HG03066 (cell line): ENCODE measurements around the gene HASPIN.
"Not testable (repeated sequence)": the region's sequence is repeated elsewhere in the genome, so short reads cannot be mapped to it uniquely, and the experiment has no call there.

Experiments used
- ATAC-seq: cut with Tn5 transposase; IDR thresholded peaks from one replicate; pipeline ENCODE4 v1.9.1; 2021; ENCODE audit warnings: low read depth; ENCODE audit not compliant: unreplicated experiment

HASPIN gene

DNA sequence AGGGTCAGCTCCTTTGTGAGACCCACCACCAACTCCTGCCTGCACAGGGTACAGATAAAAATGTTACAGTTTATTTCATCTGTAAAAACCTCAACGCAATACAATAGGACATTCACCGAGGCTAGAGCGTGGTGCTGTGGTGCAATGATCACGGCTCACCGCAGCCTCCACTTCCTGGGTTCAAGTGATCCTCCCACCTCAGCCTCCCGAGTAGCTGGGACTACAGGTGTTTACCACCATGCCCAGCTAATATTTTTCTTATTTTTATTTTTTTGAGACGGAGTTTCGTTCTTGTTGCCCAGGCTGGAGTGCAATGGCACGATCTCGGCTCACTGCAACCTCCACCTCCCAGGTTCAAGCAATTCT lies 11.2 kb downstream of the HASPIN start:
- not testable (repeated sequence) for ATAC-seq

DNA sequence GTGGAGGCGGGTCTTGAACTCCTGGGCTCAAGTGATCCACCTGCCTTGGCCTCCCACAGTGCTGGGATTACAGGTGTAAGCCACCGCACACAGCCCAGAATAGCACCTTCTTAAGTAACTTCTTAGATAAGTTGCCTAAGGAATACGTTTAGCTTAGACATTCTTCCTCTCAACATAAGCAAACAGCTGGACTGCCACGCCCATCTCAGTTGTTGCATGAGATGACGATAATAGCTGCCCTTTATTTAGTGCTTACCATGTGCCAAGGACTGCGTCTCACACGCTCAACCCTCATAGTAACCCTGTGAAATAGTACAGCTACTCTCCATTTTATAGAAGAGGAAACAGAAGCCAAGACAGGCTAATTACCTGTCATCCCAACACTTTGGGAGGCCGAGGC lies 11.8 kb downstream of the HASPIN start:
- no peak for ATAC-seq

GRCh38 chr17:3738562-3739295 lies 15.0 kb downstream of the HASPIN start:
- no peak for ATAC-seq

DNA sequence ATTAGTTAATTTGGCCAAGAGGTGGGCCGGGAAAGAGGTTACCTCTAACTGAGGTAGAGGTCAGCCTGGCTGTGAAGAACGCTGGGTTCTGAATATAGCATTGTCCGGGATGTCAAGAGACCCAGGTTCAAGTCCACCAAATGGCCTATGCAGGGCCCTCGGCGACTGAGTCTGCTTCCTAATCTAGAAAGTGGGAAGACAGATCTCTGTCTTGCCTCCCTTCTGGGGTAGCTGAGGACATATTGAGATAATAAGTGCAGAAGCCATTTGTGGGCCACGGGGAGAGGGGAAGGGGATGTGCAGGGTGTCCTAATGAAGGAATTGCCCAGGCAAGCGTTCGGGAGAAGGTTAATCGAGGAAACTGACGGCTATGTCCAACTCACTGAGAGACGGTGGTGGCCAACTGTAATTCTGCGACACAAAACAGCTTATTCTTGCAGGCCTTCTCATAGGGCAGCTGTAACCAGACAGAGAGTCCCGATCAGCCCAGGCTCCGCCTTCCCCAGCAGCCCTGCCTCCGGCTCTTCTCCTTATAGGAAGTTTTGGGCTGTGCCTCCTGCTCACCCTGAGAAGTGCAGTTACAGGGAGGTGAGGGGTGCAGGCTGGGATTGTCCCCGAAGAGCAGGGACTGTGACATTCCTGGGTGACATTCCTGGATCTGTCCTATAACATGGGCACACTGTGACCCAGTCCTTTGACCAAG lies 15.9 kb downstream of the HASPIN start:
- ATAC-seq, result no peak

DNA sequence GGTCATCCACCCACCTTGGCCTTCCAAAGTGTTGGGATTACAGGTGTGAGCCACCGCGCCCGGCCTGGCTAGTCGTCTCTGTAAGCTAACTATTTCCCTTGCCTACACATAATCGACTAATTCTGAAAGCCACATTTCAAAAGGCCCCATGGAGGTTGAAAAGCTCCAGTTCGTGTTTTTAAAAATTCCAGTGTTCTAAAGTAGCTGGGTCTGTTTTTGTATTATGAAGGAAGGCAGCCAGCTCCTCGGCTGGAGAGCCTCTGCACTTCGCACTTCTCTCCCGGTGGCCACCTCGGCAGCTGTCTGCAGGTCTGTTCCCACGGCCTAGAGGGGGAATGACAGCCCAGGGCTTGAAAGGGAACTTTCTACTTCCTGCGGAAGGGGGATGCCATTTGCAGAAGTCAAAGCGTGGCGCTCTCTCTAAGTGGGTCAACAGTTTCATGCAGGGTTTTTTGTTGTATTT lies 16.9 kb downstream of the HASPIN start:
- ATAC-seq, result no peak

- no peak for ATAC-seq
Measured at GRCh38 chr17:3744014-3744413, 20.3 kb downstream of the HASPIN start.

GRCh38 chr17:3745071-3745470 lies 21.4 kb downstream of the HASPIN start:
- no peak for ATAC-seq

- ATAC-seq, result no peak
Measured at GRCh38 chr17:3747805-3748204, 24.1 kb downstream of the HASPIN start.

- no peak for ATAC-seq
Measured at GRCh38 chr17:3748576-3748975, 24.9 kb downstream of the HASPIN start.

- no peak for ATAC-seq
Measured at GRCh38 chr17:3750296-3750695, 26.6 kb downstream of the HASPIN start.

- ATAC-seq, result no peak
Measured at GRCh38 chr17:3750926-3751325, 27.2 kb downstream of the HASPIN start.

DNA sequence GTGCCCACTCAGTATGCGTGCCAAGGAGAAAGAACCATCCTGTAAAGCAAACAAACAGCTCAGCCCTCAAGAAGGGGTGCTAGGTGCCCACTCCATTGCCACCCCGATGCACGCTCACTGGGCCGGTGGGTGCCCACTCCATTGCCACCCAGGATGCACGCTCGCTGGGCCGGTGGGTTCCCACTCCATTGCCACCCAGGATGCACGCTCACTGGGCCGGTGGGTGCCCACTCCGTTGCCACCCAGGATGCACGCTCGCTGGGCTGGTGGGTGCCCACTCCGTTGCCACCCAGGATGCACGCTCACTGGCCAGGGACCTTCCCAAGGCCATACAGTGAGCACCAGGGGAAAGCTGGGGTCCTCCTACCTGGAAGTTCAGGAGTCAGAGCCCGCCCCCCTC lies 28.1 kb downstream of the HASPIN start:
- ATAC-seq, result no peak

DNA sequence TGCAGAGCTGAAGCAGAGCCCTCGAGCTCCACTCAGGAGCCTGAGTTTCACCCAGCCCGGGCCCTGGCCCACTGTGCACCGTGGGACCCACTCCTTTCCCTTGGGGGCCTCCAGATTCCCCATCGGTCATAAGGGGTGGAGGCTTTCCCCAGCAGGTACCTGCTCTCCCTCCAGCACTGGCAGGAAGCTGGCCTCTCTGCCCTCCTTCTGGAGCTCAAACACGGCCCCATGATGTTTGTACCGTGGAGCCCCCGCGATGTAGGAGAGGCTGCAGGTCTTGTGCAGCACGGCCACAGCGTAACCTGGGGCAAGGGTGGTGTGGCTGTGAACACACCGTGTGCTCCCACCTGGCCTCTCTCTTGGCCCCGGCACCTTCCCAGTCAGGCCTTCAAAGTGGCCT lies 29.9 kb downstream of the HASPIN start:
- ATAC-seq, result no peak

DNA sequence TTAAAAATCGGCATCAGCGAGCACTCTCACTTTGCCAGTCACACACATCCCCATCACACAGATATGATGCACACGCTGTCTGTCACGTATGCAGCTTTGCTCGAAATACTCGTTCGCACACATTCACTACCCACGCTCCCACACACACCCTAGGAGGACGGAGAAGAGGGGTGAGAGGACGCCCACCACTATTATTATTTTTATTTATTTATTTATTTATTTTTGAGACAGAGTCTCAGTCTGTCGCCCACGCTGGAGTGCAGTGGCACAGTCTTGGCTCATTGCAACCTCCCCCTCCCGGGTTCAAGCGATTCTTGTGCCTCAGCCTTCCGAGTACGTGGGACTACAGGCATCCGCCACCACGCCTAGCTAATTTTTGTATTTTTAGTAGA lies 30.4 kb downstream of the HASPIN start:
- ATAC-seq, result no peak

- ATAC-seq, result no peak
Measured at GRCh38 chr17:3754458-3755334, 31.0 kb downstream of the HASPIN start.

DNA sequence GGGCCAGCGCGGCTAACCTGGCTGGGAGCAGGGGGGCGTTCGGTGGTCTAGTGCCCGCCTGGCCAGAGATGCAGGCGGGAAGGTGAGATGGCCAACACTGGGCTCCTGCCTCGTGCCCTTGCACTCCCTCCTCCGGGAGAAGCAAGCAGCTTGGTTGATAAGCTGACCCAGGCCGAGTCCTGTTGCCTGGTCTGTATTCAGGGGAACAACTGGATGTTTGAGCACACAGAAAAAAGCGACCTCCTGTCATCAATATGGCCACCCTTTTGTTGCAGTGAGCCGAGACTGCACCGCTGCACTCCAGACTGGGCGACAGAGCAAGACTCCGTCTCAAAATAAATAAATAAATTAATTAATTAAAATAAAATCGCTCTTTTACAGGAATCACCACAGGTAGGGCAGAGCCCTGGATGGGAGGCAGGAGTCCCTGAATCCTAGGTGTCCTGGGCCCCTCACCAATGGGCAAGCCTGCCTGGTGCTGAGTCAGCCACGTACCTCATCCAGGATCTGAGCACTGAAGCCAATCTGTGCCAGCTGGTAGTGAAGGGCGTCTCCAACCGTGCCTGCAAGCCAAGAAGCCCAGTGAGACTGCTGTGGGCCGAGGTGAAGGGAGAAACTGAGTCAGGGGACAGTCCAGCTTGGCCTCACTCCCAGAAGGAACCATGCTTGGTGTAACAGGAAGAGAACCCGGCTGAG lies 31.8 kb downstream of the HASPIN start:
- no peak for ATAC-seq

GRCh38 chr17:3759597-3760216 lies 36.0 kb downstream of the HASPIN start:
- no peak for ATAC-seq

DNA sequence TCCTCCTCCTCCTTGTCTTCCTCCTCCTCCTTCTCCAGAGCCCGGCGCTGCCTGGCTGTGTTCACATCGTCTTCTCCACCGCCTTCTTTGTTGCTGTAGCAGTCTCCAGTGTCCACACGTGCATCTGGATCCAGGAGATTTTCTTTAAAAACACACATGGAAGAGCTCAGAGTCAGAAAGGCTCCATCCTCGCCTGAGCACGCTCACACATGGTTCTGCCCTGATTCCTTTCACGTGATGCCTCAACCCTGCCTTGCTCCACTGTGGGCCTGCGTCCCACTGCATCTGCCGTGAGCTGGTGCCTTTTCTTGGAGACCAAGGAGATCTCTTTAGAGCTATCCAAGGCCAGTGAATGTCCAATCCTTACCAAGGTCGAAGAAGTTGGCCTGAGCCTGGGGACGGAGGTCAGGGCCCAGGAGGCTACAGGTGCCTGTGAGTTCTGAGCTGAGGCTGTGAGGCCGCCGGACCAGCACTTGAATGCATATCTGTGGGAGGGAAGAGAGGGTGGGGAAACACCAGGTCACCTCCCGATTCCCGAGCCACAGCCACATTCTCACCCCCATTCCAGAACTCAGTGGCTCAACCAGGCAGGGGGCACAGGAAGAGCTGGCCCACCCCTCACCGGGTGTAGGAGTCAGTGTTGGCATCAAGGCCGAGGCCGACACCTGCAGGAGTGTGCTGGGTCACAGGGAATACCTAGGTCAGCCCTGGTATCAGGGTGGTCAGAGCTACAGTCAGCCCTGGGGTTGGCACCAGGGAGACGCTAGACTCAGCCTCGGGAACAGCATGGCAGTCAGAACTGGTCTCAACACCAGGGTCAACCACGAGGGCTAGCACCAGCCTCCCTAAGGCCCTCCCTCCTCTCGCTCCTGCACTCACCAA lies 37.6 kb downstream of the HASPIN start:
- ATAC-seq, result no peak

GRCh38 chr17:3761918-3762380 lies 38.2 kb downstream of the HASPIN start:
- ATAC-seq, result no peak
